ENCODE measurements around the gene AGTPBP1.

- TF ChIP-seq, protein P1, sequence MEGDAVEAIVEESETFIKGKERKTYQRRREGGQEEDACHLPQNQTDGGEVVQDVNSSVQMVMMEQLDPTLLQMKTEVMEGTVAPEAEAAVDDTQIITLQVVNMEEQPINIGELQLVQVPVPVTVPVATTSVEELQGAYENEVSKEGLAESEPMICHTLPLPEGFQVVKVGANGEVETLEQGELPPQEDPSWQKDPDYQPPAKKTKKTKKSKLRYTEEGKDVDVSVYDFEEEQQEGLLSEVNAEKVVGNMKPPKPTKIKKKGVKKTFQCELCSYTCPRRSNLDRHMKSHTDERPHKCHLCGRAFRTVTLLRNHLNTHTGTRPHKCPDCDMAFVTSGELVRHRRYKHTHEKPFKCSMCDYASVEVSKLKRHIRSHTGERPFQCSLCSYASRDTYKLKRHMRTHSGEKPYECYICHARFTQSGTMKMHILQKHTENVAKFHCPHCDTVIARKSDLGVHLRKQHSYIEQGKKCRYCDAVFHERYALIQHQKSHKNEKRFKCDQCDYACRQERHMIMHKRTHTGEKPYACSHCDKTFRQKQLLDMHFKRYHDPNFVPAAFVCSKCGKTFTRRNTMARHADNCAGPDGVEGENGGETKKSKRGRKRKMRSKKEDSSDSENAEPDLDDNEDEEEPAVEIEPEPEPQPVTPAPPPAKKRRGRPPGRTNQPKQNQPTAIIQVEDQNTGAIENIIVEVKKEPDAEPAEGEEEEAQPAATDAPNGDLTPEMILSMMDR (IDR thresholded peaks at IDR 0.05) = no peak
- no peak for TF ChIP-seq POLR2A (IDR thresholded peaks at IDR 0.05)
Measured at GRCh38 chr9:85523202-85523601, 218.6 kb downstream of the AGTPBP1 start.
